OCI-LY3 (cell line): ENCODE results near the gene PJVK.

Experiments used
- H2AFZ ChIP-seq: fragments of 200-600, 300-600 bp; shearing (Covaris generic); 2 replicates; pipeline ENCODE4 v1.6.0; 2014; ENCODE audit warnings: antibody characterized with exemption, low read depth, low read length
- H3K27ac ChIP-seq: fragments of 200-600, 300-600 bp; sonication (generic); 2 replicates; pipeline ENCODE4 v1.5.1; 2014; ENCODE audit warnings: mild to moderate bottlenecking, low read length, moderate library complexity, mixed read lengths
- H3K27me3 ChIP-seq: fragments of 200-600, 300-600 bp; sonication (generic); 2 replicates; pipeline ENCODE4 v1.6.1; 2014; ENCODE audit warnings: low read depth, low read length, mixed read lengths
- H3K36me3 ChIP-seq: fragments of 200-600, 300-600 bp; sonication (generic); replicated peaks from 2 replicates; pipeline ENCODE3; 2014; ENCODE audit warnings: low read depth, low read length, mixed read lengths
- H3K4me1 ChIP-seq: fragments of 300-600, 200-600 bp; sonication (generic); 2 replicates; pipeline ENCODE4 v1.6.1; 2014; ENCODE audit warnings: low read length, mixed read lengths
- H3K4me2 ChIP-seq: fragments of 200-600, 300-600 bp; sonication (generic); 2 replicates; pipeline ENCODE4 v1.6.1; 2014; ENCODE audit warnings: low read length, mixed read lengths
- H3K4me3 ChIP-seq: fragments of 300-600, 200-600 bp; sonication (generic); 2 replicates; pipeline ENCODE4 v1.5.1; 2014; ENCODE audit warnings: antibody characterized with exemption, mild to moderate bottlenecking, low read length, moderate library complexity
- H3K79me2 ChIP-seq: fragments of 300-600, 200-600 bp; shearing (Covaris generic); 2 replicates; pipeline ENCODE4 v1.6.1; 2014; ENCODE audit warnings: mild to moderate bottlenecking, low read length, mixed read lengths
- H3K9ac ChIP-seq: fragments of 300-600, 200-600 bp; shearing (Covaris generic); 2 replicates; pipeline ENCODE4 v1.6.0; 2014; ENCODE audit warnings: mild to moderate bottlenecking, low read length, moderate library complexity
- H3K9me3 ChIP-seq: fragments of 200-600, 300-600 bp; shearing (Covaris generic); 2 replicates; pipeline ENCODE4 v1.6.1; 2014; ENCODE audit warnings: low read length, mixed read lengths; ENCODE audit not compliant: insufficient read depth
- H4K20me1 ChIP-seq: fragments of 200-600, 300-600 bp; sonication (generic); 2 replicates; pipeline ENCODE4 v1.6.1; 2016; ENCODE audit warnings: low read length, mixed read lengths; ENCODE audit not compliant: insufficient read depth
- EZH2phosphoT487 ChIP-seq: fragments of 200-600 bp; shearing (Covaris generic); IDR thresholded peaks from 2 replicates; pipeline ENCODE4 v1.6.1; 2018; ENCODE audit warnings: antibody characterized with exemption, mixed run types, low read depth
- TF ChIP-seq, protein P1 (sequence below): fragments of 200-600, 300-600 bp; sonication (generic); IDR thresholded peaks from 2 replicates; pipeline ENCODE4 v1.5.1; 2014; ENCODE audit warnings: antibody characterized with exemption, low read length, low read depth

PJVK gene

DNA sequence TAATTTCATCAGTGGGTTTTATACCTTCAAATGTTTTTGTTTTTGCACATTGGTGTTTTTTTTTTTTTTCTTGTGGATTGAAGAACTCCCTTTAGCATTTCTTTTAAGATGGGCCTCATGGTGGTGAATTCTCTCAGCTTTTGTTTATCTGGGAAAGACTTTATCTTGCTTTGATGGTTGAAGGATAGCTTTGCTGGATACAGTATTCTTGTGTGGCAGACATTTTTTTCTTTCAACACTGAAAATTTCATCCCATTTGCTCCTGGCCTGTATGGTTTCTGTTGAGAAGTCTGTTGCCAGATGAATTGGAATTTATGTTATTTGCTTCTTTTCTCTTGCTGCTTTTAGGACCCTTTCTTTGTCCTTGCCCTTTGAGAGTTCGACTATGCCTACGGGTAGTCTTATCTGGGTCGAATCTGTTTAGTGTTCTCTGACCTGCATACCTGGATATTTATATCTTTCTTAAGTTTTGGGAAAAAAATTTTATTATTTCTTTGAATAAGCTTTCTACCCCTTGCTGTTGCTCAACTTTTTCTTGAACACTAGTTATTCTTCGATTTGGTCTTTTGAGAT is 25.8 kb upstream of the PJVK start:
- TF ChIP-seq, protein P1, sequence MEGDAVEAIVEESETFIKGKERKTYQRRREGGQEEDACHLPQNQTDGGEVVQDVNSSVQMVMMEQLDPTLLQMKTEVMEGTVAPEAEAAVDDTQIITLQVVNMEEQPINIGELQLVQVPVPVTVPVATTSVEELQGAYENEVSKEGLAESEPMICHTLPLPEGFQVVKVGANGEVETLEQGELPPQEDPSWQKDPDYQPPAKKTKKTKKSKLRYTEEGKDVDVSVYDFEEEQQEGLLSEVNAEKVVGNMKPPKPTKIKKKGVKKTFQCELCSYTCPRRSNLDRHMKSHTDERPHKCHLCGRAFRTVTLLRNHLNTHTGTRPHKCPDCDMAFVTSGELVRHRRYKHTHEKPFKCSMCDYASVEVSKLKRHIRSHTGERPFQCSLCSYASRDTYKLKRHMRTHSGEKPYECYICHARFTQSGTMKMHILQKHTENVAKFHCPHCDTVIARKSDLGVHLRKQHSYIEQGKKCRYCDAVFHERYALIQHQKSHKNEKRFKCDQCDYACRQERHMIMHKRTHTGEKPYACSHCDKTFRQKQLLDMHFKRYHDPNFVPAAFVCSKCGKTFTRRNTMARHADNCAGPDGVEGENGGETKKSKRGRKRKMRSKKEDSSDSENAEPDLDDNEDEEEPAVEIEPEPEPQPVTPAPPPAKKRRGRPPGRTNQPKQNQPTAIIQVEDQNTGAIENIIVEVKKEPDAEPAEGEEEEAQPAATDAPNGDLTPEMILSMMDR: no peak
- TF ChIP-seq EZH2phosphoT487: no peak
- no peak overlapping the region for H2AFZ ChIP-seq
- H3K4me2 ChIP-seq: no peak overlapping the region
- no peak overlapping the region for H3K4me3 ChIP-seq
- no peaks in the 10 kb centered on the region for H3K79me2 ChIP-seq
- H3K9me3 ChIP-seq: no peaks in the 10 kb centered on the region
- peaks cover 50% of the 10 kb centered on the region for H3K36me3 ChIP-seq
- H3K27me3 ChIP-seq: no peaks in the 10 kb centered on the region
- no peak overlapping the region for H3K9ac ChIP-seq
- no peaks in the 10 kb centered on the region; the same call in 1 of the 2 replicates for H4K20me1 ChIP-seq
- no peaks in the 10 kb centered on the region for H3K4me1 ChIP-seq
- no peak overlapping the region for H3K27ac ChIP-seq

DNA sequence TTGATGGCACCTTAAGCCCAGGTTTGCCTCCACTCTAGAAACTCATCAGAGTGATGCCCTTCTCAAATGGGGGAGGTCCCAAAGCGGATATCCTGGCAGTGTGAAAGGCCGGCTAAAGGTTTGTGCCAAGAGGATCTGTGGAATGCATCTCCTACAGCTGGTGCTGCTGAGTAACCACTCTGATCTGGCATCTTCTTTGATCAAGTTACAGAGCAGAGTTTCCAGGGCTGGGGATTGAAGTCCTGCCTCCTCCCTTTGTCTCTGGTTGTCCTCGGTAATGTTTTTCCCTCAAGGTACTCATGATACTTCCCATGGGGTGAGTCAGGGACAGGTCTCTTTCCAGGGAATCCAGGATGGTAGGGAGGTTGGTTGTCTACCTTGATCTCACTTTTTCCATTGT is 24.8 kb upstream of the PJVK start:
- H3K79me2 ChIP-seq: no peaks in the 10 kb centered on the region
- H2AFZ ChIP-seq: no peak overlapping the region
- peaks cover 56% of the 10 kb centered on the region for H3K36me3 ChIP-seq
- H4K20me1 ChIP-seq: no peaks in the 10 kb centered on the region; the same call in 1 of the 2 replicates
- H3K9me3 ChIP-seq: no peaks in the 10 kb centered on the region
- no peaks in the 10 kb centered on the region for H3K27me3 ChIP-seq
- no peak for TF ChIP-seq EZH2phosphoT487
- TF ChIP-seq, protein P1: no peak
- no peak overlapping the region for H3K27ac ChIP-seq
- no peak overlapping the region for H3K4me3 ChIP-seq
- no peak overlapping the region for H3K4me2 ChIP-seq
- no peak overlapping the region for H3K9ac ChIP-seq
- no peaks in the 10 kb centered on the region for H3K4me1 ChIP-seq

DNA sequence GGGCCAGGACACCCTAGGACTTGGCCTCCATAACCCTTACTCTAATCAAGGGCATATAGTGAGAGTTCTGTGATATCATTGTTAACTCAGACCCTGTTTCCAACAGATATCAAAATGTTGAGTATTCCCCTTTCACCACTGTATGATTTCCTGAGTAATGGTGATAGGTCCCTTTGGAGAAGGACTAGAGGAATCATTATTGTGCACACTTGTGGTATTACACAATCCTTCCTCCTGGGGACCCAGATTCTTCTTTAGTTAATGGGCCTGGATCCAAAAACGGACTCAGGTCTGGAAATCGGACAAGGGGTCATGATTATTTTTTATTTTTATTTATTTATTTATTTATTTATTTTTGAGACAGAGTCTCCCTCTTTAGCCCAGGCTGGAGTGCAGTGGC is 23.7 kb upstream of the PJVK start:
- H3K4me2 ChIP-seq: no peak overlapping the region
- no peaks in the 10 kb centered on the region for H3K79me2 ChIP-seq
- no peaks in the 10 kb centered on the region for H3K27me3 ChIP-seq
- no peaks in the 10 kb centered on the region; the same call in 1 of the 2 replicates for H4K20me1 ChIP-seq
- no peak for TF ChIP-seq EZH2phosphoT487
- TF ChIP-seq, protein P1: no peak
- no peak overlapping the region for H2AFZ ChIP-seq
- no peaks in the 10 kb centered on the region for H3K9me3 ChIP-seq
- H3K4me1 ChIP-seq: no peaks in the 10 kb centered on the region
- H3K27ac ChIP-seq: no peak overlapping the region
- no peak overlapping the region for H3K9ac ChIP-seq
- no peak overlapping the region for H3K4me3 ChIP-seq
- peaks cover 66% of the 10 kb centered on the region for H3K36me3 ChIP-seq

DNA sequence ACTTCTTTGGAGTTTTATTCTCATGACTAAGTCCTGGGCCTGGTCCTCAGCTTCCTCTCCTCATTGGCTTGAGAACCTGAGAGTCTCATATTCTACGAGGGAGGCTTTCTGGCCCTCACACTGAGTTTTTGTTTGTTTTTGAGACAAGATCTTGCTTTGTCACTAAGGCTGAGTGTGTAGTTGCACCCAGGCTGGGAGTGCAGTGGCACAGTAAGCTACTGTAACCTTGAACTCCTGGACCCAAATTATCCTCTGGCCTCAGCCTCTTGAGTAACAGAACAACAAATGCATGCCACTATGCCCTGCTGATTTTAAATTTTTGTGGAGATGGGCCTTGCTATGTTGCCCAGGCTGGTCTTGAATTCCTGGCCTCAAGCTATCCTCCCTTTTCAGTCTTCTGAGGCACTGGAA is 22.8 kb upstream of the PJVK start:
- Histone ChIP-seq H3K4me1 (no peaks in the 10 kb centered on the region), H3K36me3 (peaks cover 76% of the 10 kb centered on the region), H3K4me2 (no peak overlapping the region), H3K27me3 (no peaks in the 10 kb centered on the region), H3K79me2 (no peaks in the 10 kb centered on the region), H2AFZ (no peak overlapping the region), H3K27ac (no peak overlapping the region), H4K20me1 (no peaks in the 10 kb centered on the region), H3K4me3 (no peak overlapping the region), H3K9me3 (no peaks in the 10 kb centered on the region), H3K9ac (no peak overlapping the region)
- TF ChIP-seq EZH2phosphoT487: no peak
- TF ChIP-seq, protein P1: no peak
